Esophagus muscularis mucosa (tissue), 4 donors: ENCODE measurements around the gene CYS1. TPM values are rescaled to one million over a fixed set of nuclear protein-coding genes. Genes with fewer than 3 reads are reported as not detected.
A peak's percentile ranks its signal among the peaks of the same experiment; 100 is the strongest.

Source experiments
- DNase-seq: peaks from one replicate; pipeline ENCODE4 v3.0.0-alpha.2; 2017; ENCODE audit errors: extremely low spot score
- H3K27ac ChIP-seq, 4 donors: fragments of 200-600 bp; sonication (generic); replicated peaks in 1 of 4; 1 replicate in 3 of 4; 2 replicates in 1 of 4; pipeline ENCODE4 v1.5.1; 2016 to 2019; ENCODE audit warnings: mild to moderate bottlenecking in 1 of 4
- H3K27me3 ChIP-seq, 4 donors: fragments of 200-600 bp; sonication (generic); one replicate each; pipeline versions ENCODE4 v1.5.1 to v1.6.0; 2016 to 2019
- H3K36me3 ChIP-seq, 4 donors: fragments of 200-600 bp; sonication (generic); one replicate each; pipeline ENCODE4 v1.5.1; 2016 to 2019
- H3K4me1 ChIP-seq, 4 donors: fragments of 200-600 bp; sonication (generic); one replicate each; pipeline ENCODE4 v1.5.1; 2016 to 2019
- H3K4me3 ChIP-seq, 4 donors: fragments of 200-600 bp; sonication (generic); 1 replicate in 2 of 4; 2 replicates in 2 of 4; pipeline ENCODE4 v1.5.1; 2016 to 2019; ENCODE audit warnings: mild to moderate bottlenecking in 4 of 4, moderate library complexity in 1 of 4
- H3K9me3 ChIP-seq, 4 donors: fragments of 200-600 bp; sonication (generic); 1 replicate in 3 of 4; 2 replicates in 1 of 4; pipeline ENCODE4 v1.5.1; 2016 to 2019
- CTCF ChIP-seq, 3 experiments: fragments of 200-600 bp in 2 of 3; fragments of 450-650 bp in 1 of 3; sonication (generic) in 2 of 3; IDR thresholded peaks; one replicate each; pipeline ENCODE4 v1.5.1; 2017 to 2019; ENCODE audit warnings: antibody characterized with exemption in 3 of 3, mild to moderate bottlenecking in 2 of 3, moderate library complexity in 1 of 3
- EP300 ChIP-seq: sonication (generic); formaldehyde crosslinking; IDR thresholded peaks from one replicate; pipeline ENCODE4 v1.6.1; 2017; ENCODE audit warnings: antibody characterized with exemption
- POLR2A ChIP-seq: fragments of 450-650 bp; IDR thresholded peaks from one replicate; pipeline ENCODE4 v1.6.1; 2017; ENCODE audit warnings: antibody characterized with exemption, moderate library complexity, mild to moderate bottlenecking, low read depth
- POLR2AphosphoS5 ChIP-seq, 2 donors: sonication (generic); formaldehyde crosslinking; IDR thresholded peaks; one replicate each; pipeline ENCODE4 v1.6.1; 2017; ENCODE audit warnings: antibody characterized with exemption in 2 of 2
- WGBS: methylation state at CpG from one replicate; pipeline ENCODE4 v1.1.5; 2018; 5-methylcytosine and 5-hydroxymethylcytosine counted together
- intact Hi-C: fragments of 100-400 bp; cut with DNase I; formaldehyde crosslinking; loops from one replicate; pipeline ENCODE4 v1.15.1; 2023
- total RNA-seq, 4 donors: library from RNA; depleted of rRNA; stranded (reverse); fragments of >200 nt; gene quantifications; one replicate each; pipeline versions ENCODE4 v1.1.0 to v1.2.1, GENCODE V29; 2016

Gene CYS1
- total RNA-seq, 4 donors from 2014 or later = 16.9 to 56.4 (median 35.4) TPM

- intact Hi-C loops = loop anchor here (2.0 kb wide), 2 partner anchors 66 to 234 kb away; no protein-coding TSS in a partner anchor
- H3K4me1 ChIP-seq = peaks cover 66 to 77% (median 72%) of the 10 kb centered on the region in 4 donors
- DNase-seq = no peak
Measured at GRCh38 chr2:10048501-10049171, 31.6 kb downstream of the CYS1 start.

GRCh38 chr2:10047616-10048500 is 32.4 kb downstream of the CYS1 start:
- Histone ChIP-seq H3K4me1 (peaks cover 59 to 69% (median 65%) of the 10 kb centered on the region in 4 donors), H3K36me3 (peaks cover 22 to 71% (median 55%) of the 10 kb centered on the region in 4 donors), H3K27ac (peak overlapping the region; percentile 96 to 99 (median 98)), H3K9me3 (no peaks in the 10 kb centered on the region), H3K4me3 (no peak overlapping the region), H3K27me3 (no peaks in the 10 kb centered on the region)
- WGBS = 87% methylated on average over 15 of the region's 15 CpGs
- no peak for TF ChIP-seq POLR2A
- TF ChIP-seq EP300 = no peak
- TF ChIP-seq CTCF (IDR thresholded peaks at IDR 0.05) = no peak
- DNase-seq = no peak
- intact Hi-C loops = loop anchor here (2.0 kb wide), 2 partner anchors 65 to 233 kb away; no protein-coding TSS in a partner anchor

More at GRCh38 chr2:10048501-10049171, 31.6 kb downstream of the CYS1 start:
- WGBS = 62% methylated on average over 10 of the region's 10 CpGs
- H3K27ac ChIP-seq = peak overlapping the region in 3 of 4 donors; percentile 96 to 99 (median 98)
- peaks cover 30 to 79% (median 62%) of the 10 kb centered on the region in 4 donors for H3K36me3 ChIP-seq
- peak; percentile 58 to 68 (median 66) for TF ChIP-seq CTCF (IDR thresholded peaks at IDR 0.05)
- TF ChIP-seq POLR2AphosphoS5 (IDR thresholded peaks at IDR 0.05) = no peak
- no peak for TF ChIP-seq EP300
- TF ChIP-seq POLR2A = no peak
- H3K9me3 ChIP-seq = no peaks in the 10 kb centered on the region
- no peak overlapping the region for H3K4me3 ChIP-seq
- H3K27me3 ChIP-seq = no peaks in the 10 kb centered on the region

GRCh38 chr2:10046931-10047330 is 33.3 kb downstream of the CYS1 start:
- no peak for DNase-seq
- Histone ChIP-seq H3K27ac (peak overlapping the region; percentile 96 to 99 (median 98)), H3K9me3 (no peaks in the 10 kb centered on the region), H3K36me3 (peaks cover 13 to 62% (median 46%) of the 10 kb centered on the region in 4 donors), H3K4me3 (no peak overlapping the region), H3K27me3 (no peaks in the 10 kb centered on the region), H3K4me1 (peaks cover 66 to 73% (median 69%) of the 10 kb centered on the region in 4 donors)
- WGBS = 55% methylated on average over 7 of the region's 7 CpGs
- TF ChIP-seq EP300 (no peak), POLR2A (no peak), CTCF (IDR thresholded peaks at IDR 0.05) (no peak), POLR2AphosphoS5 (IDR thresholded peaks at IDR 0.05) (no peak)
- intact Hi-C loops = no loop called here

- no peaks in the 10 kb centered on the region for H3K9me3 ChIP-seq
- H3K4me3 ChIP-seq = peak overlapping the region; percentile 19 to 97 (median 72)
- intact Hi-C loops = no loop called here
- WGBS = 83% methylated on average over 19 of the region's 20 CpGs
- H3K36me3 ChIP-seq = peaks cover 13 to 50% (median 36%) of the 10 kb centered on the region in 4 donors
- H3K27ac ChIP-seq = peak overlapping the region; percentile 96 to 99 (median 98)
- peaks cover 75 to 84% (median 81%) of the 10 kb centered on the region in 4 donors for H3K4me1 ChIP-seq
- H3K27me3 ChIP-seq = no peaks in the 10 kb centered on the region
- TF ChIP-seq POLR2AphosphoS5 (IDR thresholded peaks at IDR 0.05) = no peak
- TF ChIP-seq POLR2A = no peak
- no peak for TF ChIP-seq CTCF (IDR thresholded peaks at IDR 0.05)
- no peak for TF ChIP-seq EP300
- DNase-seq = no peak
Measured at GRCh38 chr2:10045561-10046355, 34.5 kb downstream of the CYS1 start.
